HG03280 (cell line): ENCODE measurements around the gene KAT7.
"Not testable (repeated sequence)": the region's sequence is repeated elsewhere in the genome, so short reads cannot be mapped to it uniquely, and the experiment has no call there.

Experiments
- ATAC-seq: cut with Tn5 transposase; IDR thresholded peaks from one replicate; pipeline ENCODE4 v1.9.1; 2021; ENCODE audit warnings: mild to moderate bottlenecking, moderate library complexity; ENCODE audit not compliant: unreplicated experiment

KAT7 gene

DNA sequence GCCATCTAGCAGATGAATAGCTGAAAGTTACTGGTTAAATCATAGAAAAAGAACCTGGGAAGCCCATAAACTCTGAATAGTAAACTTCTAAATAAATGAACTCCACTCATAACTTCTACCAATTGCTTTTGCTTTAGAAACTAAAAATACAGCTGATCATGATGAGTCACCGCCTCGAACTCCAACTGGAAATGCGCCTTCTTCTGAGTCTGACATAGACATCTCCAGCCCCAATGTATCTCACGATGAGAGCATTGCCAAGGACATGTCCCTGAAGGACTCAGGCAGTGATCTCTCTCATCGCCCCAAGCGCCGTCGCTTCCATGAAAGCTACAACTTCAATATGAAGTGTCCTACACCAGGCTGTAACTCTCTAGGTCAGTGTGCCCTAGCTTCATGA lies 9.7 kb downstream of the KAT7 start:
- ATAC-seq = no peak

DNA sequence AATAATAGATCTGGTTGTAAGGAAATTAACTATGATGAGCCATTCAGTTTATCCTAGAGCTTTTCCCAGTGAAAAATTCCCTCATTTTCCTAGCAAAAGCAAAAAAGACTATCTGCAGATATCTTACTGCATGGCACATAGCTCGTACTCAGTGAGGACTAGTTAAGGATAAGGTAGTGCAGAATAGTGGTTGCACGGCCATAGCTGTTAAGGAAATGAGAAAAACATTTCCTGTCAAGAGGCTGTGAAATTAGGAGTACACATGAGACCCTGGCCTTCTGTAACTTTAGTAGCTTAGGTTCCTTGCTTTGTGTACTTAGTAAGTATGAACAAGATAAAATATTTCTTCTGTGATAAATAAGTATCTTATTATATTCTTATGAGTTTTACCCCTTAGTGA lies 10.3 kb downstream of the KAT7 start:
- ATAC-seq = no peak

DNA sequence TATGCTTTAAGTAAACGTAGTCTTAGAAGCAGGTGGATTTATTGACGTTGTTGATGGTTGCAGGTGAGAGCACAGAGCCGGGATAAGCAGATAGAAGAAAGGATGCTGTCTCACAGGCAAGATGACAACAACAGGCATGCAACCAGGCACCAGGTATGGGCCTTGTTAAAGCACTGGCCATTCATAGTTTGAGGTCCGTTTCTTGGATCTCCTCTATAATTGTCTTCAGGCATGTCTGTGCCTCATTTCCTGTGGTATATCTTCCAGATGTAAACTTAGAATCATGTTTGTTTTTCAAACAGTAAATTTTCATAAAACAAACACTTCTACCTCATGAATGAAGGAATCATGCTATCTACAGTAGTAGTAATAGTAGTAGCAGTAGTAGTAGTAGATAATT lies 20.6 kb downstream of the KAT7 start:
- ATAC-seq = no peak

GRCh38 chr17:49814781-49815529 lies 26.5 kb downstream of the KAT7 start:
- no peak for ATAC-seq

DNA sequence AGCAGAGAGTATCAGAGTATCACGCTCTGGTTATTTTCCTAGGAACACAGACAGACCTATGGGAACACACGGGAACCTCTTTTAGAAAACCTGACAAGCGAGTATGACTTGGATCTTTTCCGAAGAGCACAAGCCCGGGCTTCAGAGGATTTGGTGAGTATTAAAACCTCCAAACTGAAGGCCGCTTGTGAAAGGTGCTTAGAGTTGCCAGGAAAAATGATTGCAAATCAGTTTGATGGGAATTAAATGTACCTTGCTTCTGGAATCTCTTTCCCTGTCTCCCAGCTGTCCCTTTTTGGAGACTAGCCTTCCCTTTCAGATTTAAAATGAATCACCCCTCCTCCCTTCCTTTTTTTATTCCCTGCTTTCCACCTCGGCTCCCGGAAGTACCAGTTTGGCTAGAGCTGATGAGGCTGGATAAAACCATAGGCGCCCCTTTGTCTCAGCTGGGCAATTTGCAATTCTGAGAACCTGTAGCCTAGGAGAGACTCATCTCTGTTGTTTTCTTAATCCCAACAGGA lies 27.3 kb downstream of the KAT7 start:
- no peak for ATAC-seq

DNA sequence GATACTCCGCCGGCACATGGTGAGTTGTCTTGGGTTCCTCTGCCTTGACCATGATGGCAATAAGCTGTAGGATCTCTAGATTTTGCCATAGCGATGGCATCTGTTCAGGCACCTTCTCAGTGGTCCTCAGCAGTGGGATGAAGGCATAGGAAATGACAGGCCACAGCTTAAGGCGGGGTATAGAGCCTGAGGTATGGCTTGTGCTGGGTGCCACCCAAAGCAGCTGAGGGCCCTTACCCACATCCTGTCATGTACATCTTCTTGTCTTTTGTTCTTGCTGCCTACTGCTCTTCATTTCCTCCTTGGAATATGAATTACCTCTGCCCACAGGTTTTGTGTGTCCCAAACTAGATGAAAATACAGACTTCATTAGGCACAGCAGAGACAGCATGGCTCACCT lies 29.5 kb downstream of the KAT7 start:
- ATAC-seq = no peak

DNA sequence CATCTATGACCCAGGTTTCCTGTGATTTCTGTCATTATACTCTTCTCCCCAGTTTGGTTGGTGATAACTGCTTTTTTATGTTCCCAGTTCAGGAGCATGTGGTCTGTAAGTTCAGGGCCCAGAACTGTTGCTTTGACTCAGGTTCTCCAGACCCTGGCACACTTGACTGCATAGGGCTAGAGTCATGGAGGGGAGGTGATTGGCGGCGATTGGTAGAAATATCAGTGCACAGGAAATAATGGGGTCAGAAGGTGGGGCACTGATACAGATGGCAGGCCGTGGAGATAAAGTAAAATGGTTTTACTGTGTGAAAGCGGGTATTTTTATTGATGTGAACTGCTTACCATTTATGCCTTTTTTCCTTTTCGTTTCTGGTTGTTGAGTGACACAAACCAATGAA lies 30.7 kb downstream of the KAT7 start:
- no peak for ATAC-seq

DNA sequence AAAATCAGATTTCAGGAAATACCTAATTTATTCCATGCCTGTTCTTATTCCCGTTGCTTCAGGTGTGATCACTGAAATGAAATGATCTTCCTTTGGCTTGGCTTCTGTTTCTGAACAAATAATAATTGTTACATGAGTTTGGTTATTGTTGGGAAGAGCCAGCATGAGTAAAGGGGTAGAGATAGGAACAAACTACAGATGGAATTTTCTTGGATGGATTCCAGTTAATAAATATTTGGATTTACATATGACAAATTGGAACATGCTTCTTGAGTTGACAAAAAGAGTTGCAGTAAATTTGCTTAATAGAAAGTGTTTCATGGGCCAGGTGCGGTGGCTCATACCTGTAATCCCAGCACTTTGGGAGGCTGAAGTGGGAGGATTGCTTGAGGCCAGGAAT lies 31.2 kb downstream of the KAT7 start:
- ATAC-seq = no peak

- no peak for ATAC-seq
These were observed 32.3 kb downstream of the KAT7 start for GRCh38 chr17:49820773-49821172.

- no peak for ATAC-seq
These were observed 33.0 kb downstream of the KAT7 start for GRCh38 chr17:49821466-49821865.

DNA sequence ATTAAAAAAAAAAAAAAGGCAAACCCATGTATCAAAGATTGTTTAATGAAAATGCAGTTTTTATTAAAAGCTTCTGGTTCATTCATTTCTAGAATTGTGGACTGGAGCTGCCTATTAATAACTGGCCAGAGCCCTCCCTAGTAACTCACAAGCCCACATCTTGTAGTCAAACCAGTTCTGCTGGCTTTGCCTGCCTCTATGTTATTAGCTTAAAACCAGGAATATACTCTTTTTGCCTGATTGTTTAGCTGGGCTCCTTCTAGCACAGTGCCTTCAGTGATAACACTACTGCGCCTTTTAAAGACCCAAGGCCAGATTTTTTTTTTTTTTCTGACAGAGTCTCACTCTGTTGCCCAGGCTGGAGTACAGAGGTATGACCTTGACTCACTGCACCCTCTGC lies 33.4 kb downstream of the KAT7 start:
- ATAC-seq = no peak

- no peak for ATAC-seq
These were observed 34.3 kb downstream of the KAT7 start for GRCh38 chr17:49822829-49823228.

DNA sequence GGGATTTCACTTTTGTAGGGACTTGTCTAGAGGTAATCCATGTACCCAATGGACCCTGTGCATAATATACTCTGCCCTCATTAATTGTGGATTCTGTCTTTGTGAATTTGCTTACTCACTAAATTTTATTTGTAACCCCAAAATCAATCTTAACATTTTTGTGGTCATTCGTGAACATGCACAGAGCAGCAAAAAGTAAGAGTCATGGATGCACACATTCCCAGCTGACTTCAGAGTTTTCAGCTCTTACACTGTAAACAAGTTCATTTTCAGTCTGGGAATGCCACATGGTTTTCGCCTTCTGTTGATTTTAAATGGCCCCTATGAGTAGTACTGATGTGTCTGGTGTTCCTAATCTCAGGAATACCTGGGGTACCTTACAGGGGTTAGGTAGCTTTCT lies 35.1 kb downstream of the KAT7 start:
- no peak for ATAC-seq

DNA sequence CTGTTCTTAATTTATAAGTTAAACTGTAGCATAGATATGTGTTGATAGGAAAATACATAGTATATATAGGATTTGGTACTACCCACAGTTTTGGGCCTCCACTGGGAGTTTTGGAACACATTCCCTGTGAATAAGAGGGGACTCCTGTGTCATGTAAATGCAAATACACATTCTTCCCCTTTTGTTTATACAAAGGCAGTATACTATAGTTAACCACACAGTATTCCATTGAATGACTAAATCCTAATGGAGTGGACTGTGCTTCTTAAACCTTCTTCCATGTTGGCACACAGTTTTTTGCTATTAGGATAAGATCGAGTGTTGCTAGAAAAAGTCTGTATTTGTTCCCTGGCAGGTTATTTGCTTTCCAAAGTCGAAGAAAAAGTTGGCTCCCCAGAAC lies 37.2 kb downstream of the KAT7 start:
- no peak for ATAC-seq

DNA sequence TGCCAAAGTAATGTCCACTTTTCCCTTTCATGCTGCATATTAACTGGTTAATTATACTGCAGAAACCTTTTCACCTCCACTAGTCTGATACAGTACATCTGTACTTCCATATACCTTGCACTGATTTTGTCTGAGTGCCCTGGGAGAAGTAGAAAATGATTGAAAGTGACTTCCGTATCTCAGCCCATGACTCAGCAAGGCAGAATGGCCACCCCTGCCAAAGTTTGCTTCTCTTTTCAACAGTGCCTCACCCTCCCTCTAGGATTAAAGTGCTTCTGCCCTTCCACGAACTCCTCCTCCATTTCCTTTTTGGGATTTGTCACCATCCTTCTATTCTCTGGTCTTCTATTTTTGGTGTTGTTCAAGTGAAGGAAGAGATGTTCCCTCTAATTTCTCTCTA lies 39.8 kb downstream of the KAT7 start:
- not testable (repeated sequence) for ATAC-seq

DNA sequence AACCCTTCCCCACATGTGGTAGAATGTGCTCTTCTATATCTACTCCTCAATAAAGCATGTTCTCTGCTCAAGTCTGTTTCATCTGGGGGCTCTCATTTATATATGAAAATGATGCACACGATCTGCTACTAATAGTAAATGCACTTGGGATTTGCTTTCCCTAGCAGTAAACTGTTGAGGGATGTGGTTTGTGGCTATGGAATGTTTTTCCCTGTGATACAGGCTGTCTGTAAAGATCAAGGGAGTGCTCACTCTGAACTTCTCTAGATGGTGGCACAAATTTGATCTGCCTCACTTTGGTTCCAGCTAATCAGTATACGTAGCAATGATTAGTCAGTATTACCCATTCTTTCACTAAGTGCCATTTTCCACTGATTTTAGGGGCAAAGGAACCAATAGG lies 40.5 kb downstream of the KAT7 start:
- no peak for ATAC-seq

- no peak for ATAC-seq
These were observed 42.1 kb downstream of the KAT7 start for GRCh38 chr17:49830605-49831004.

GRCh38 chr17:49832840-49833599 lies 44.5 kb downstream of the KAT7 start:
- ATAC-seq = no peak

DNA sequence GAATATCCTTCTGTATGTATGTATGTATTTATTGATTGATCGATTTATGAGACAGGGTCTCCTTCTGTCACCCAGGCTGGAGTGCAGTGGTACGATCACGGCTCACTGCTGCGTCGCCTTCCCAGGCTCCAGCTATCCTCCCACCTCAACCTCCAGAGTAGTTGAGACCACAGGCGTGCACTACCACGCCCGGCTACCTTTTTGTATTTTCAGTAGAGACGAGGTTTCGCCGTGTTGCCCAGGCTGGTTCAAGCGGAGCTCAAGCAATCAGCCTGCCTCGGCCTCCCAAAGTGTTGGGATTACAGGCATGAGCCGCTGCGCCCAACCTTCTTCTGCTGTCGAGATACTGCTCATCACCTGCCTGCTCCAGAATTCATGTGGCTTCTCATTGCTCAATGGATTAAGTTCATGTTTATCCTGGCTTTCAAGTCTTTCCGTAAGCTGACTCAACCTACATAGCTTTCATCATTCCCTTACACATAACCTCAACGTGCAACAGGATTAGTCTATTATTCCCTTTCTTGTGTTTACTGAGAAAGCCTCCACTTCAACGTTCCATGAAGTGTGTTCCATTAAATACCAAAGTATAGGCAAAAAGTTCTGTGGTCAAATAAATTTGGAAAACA lies 45.8 kb downstream of the KAT7 start:
- no peak for ATAC-seq

DNA sequence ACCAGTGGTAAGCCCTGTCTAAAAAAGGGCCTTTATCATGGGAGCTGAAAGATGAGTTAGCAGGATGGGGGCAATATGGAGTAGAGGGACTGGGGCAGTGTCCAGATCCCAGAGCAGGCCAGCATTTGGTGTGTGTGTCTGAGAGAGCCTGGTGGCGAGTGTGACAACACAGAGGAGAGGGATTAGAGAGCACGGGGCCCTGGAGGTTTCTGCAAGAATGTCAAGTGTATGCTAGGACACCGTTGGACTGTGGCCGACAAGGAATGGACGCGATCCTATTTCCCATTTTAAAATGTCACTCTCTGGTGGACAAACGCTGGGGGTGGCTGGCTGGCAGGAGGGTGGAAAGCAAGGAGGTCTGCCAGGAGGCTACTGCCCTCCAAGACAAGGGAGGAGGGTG lies 47.0 kb downstream of the KAT7 start:
- no peak for ATAC-seq

GRCh38 chr17:49836111-49837030 lies 47.9 kb downstream of the KAT7 start:
- no peak for ATAC-seq
